Stimulated activated CD8-positive, alpha-beta memory T cell treated with anti-CD3 and anti-CD28 coated beads, Interleukin-12 subunit alpha, Interleukin-12 subunit beta, amount 100 ng/mL, for 24 hours (primary cell): ENCODE results near the gene NONO.
"Not testable (repeated sequence)": the region's sequence is repeated elsewhere in the genome, so short reads cannot be mapped to it uniquely, and the experiment has no call there.

ENCODE experiments used
- DNase-seq: peaks from one replicate; pipeline ENCODE4 v3.0.0-alpha.2; 2020; ENCODE audit errors: extremely low read depth

The NONO gene, protein sequence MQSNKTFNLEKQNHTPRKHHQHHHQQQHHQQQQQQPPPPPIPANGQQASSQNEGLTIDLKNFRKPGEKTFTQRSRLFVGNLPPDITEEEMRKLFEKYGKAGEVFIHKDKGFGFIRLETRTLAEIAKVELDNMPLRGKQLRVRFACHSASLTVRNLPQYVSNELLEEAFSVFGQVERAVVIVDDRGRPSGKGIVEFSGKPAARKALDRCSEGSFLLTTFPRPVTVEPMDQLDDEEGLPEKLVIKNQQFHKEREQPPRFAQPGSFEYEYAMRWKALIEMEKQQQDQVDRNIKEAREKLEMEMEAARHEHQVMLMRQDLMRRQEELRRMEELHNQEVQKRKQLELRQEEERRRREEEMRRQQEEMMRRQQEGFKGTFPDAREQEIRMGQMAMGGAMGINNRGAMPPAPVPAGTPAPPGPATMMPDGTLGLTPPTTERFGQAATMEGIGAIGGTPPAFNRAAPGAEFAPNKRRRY

GRCh38 chrX:71283403-71284143 lies at the start of gene NONO:
Gene NONO (plus strand): TSS chrX:71283635. CDS start chrX:71290638, 7,003 bp downstream.
- peak; percentile 61 for DNase-seq

- DNase-seq = no peak
Observed at GRCh38 chrX:71235482-71235881, 48.0 kb upstream of the NONO start.

GRCh38 chrX:71236836-71237235 lies 46.6 kb upstream of the NONO start:
- no peak for DNase-seq

- DNase-seq = no peak
Observed at GRCh38 chrX:71239781-71240180, 43.7 kb upstream of the NONO start.

- DNase-seq = no peak
Observed at GRCh38 chrX:71241301-71241700, 42.1 kb upstream of the NONO start.

DNA sequence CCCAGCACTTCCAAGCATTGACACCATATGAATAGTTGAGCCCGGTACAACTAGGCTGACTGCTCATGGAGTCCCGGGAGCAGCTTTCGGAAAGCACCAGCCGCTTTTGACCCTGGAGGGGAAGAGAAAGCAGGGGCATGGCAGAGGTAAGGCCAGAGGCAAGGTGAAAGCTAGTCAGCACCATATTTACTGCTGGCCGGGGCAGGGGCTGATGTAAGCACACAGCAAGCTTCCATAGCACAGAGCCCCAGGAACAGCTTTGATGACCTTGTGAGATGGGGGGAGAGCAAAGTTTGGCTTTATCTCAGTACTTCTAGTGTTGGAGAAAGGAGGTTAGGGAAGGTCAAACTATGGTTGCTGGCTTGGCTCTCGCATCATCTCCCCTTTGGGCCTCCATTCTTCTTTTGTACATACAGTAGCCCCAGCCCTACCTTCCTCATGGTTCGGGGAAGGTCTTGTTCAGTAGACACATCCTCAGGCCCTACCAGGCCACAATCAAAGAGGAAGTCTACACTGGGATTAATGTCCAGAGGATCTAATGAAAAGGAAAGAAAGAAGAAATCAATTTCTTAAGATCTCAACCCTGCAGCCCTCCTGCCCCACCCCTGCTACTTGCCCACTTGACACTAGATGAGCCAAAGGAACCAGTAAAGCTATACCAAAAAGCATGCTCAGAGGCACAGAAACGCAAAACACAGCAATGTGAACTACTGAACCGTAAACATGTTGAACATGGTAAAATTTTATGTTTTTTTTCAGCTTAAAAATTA lies 38.9 kb upstream of the NONO start:
- no peak for DNase-seq

- no peak for DNase-seq
Observed at GRCh38 chrX:71245159-71245558, 38.3 kb upstream of the NONO start.

DNA sequence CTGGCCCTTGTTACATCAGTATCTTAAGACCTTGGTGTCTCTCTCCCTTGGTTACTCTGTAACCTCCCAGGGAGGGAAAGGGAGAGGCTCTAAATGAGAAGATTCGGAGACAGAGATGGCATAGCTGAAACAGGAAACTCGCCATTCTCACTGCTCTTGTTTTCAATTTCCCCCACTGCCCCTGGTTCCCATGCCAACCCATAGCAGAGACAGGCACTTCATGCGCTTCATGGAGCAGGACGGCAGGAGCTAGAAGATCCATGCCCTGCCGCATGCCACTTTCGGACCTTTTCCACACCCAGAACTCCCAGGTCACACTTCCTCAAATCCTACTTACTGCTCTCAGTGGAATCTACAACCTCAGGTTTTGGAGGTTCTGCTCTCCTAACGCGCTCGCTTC lies 32.6 kb upstream of the NONO start:
- no peak for DNase-seq

DNA sequence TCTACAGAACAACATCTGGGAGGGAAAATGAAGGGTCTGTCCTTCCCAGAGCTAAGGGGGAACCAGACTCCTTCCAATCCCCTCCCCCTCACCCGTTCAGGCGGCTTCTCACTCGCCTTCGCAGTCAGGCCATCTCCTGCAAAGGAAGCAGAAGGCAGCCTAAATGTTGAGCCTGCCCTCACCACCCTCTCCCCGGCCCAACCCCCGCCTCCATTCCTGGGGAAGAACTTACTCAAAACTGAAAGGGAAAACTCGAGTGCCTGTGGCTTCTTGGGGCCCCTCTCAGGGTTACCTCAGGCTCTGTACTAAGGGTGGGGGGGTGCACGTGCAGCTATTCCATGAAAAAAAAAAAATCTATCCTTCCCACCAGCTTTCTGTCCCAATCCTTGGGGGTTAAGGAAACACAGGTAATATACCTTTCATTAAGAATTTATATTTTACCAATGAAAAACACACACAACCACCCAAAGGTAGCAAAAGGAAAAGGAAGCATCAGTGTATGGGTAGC lies 31.9 kb upstream of the NONO start:
- DNase-seq = no peak

GRCh38 chrX:71252221-71252620 lies 31.2 kb upstream of the NONO start:
- no peak for DNase-seq

GRCh38 chrX:71253253-71254091 lies 30.0 kb upstream of the NONO start:
- DNase-seq = no peak

GRCh38 chrX:71254092-71254963 lies 29.1 kb upstream of the NONO start, which contains the start of gene ZMYM3:
Gene ZMYM3 (minus strand): TSS chrX:71254140. CDS start chrX:71253255, 885 bp downstream.
- peak; percentile 52 for DNase-seq

- no peak for DNase-seq
Observed at GRCh38 chrX:71256051-71256450, 27.4 kb upstream of the NONO start.

DNA sequence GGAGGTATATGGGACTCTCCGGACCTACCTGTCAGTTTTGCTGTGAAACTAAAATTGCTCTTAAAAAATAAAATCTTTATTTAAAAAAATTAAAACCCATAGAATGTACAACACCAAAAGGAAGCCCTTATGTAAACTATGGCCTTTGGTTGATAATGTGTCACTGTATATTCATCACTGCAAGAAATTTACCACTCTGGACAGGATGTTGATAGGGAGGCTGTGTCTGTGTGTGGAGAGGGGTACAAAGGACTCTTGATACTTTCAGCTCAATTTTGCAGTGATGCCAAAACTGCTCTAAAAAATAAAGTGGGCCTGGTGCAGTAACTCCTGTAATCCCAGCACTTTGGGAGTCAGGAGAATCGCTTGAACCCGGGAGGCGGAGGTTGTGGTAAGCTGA lies 26.6 kb upstream of the NONO start:
- no peak for DNase-seq

DNA sequence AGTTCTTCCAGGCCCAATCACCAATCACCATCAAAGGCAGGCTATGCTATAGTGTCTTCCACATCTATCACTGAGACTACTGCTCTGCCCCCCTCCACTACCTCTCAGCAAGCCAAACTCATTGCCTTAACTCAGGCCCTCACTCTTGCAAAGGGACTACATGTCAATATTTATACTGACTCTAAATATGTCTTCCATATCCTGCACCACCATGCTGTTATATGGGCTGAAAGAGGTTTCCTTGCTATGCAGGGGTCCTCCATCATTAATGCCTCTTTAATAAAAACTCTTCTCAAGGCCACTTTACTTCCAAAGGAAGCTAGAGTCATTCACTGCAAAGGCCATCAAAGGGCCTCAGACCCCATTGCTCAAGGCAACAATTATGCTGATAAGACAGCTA lies 14.8 kb upstream of the NONO start:
- DNase-seq = not testable (repeated sequence)

- DNase-seq = no peak
Observed at GRCh38 chrX:71269801-71270395, 13.5 kb upstream of the NONO start.

GRCh38 chrX:71272313-71272712 lies 11.1 kb upstream of the NONO start:
- not testable (repeated sequence) for DNase-seq

DNA sequence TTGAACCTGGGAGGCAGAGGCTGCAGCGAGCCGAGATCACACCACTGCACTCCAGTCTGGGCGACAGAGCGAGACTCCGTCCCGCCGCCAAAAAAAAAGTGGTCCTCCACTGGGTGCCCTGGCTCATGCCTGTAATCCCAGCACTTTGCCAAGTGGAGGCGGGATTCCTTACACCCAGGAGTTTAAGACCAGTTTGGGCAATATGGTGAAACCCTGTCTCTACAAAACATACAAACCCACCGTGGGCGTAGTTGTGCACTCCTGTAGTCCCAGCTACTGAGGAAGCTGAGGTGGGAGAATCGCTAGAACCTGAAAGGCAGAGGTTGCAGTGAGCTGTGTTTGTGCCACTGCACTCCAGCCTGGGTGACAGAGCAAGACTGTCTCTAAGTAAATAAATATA lies 2.1 kb upstream of the NONO start:
- not testable (repeated sequence) for DNase-seq
